NCI-H748 treated with DMSO at 0.1 percent for 48 hours (cell line): Measurements from ENCODE around the gene TCEA2.

Source experiments
- DNase-seq: peaks from one replicate; lab custom pipeline; 2025; lab: John Stamatoyannopoulos, UW

The TCEA2 gene

DNA sequence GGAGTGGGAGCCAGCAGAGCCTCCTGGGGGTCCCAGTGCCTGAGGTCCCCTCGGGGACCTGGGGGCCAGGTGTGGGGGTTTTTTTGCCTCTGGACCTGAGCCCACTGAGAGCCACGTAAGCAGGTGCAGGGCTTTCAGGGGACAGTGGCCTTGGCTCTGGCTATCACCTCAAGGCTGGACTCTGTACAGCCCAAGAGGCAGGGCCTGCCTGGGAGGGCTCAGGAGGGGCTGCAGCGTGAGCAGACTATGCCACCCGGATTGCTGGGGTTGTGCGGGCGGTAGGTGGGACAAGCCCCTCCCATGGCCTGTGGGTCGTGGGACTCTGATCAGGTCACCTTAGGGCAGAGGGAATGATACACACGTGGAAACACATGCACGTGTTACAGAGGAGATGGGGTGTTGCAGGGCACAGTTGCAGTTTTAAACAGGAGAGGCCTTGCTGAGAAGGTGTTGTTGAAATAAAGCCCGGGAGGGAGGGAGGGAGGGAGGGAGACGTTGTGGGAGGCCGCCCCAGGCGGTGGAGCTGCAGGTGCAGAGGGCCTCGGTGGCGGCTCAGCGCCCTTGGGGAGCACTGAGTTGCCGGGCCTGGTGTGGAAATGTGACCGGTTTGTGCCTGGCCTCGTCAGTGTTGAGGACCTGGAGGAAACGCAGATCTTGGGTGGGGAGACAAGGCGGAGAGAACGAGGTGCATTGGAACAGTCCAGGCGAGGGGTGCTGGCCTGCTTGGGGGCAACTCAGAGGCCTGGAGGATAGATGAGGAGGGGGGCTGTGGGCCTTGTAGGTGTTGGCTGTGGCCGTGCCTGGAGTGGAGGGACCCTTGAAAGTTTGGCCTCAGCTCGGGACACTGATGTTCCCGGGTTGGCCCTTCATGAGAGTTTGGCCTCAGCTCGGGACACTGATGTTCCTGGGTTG, 2.3 kb downstream of the TCEA2 start:
- DNase-seq = no peak

DNA sequence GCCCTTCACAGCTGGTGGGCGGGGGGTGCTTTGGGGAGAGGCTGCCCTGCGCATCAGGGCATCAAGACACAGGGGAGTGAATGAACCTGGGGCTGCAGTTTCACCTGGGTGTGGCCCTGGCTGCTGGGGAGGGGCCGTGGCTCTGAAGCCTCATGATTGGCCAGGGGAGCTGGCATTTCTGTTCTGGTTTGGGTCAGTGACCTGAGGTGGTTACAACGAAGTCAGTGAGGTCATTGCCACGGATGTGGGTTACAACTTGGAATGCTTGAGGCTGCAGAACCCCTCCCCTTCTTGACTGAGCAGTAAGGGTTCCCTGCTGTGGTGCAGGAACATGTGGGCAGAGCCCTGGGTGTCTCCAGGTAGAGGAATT, 3.0 kb downstream of the TCEA2 start:
- no peak for DNase-seq

DNA sequence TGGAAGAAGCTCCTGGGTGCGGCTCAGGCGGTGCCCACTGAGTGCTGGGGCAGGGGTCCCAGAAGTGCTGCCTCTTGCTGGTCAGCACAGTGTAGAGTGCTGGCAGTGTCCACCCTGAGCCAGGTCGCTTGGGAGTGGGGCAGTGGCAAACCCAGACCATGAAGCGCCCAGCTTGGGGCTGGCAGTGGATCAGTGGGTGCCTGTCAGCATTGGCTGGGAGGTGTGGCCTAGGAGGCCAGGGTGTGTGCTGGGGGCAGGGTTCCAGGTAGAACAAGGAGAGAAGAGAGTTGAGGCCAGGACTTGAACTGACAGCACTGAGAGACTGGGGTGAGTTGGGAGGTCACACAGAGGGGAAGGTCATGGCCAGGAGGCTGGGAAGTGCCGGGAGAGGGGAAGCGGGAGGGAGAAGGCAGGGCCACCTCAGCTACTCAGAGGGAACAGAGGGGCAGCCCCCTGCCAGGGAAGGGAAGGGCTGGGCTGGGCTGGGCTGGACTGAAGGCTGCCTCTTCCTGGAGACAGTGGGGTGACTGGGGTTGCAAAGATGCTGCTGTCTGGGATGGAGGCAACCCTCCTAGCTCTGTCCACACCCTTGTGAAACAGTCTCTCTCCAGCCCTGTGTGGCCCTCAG, 4.1 kb downstream of the TCEA2 start:
- no peak for DNase-seq

- DNase-seq = no peak
Observed at GRCh38 chr20:64067733-64068307, 4.8 kb downstream of the TCEA2 start.

DNA sequence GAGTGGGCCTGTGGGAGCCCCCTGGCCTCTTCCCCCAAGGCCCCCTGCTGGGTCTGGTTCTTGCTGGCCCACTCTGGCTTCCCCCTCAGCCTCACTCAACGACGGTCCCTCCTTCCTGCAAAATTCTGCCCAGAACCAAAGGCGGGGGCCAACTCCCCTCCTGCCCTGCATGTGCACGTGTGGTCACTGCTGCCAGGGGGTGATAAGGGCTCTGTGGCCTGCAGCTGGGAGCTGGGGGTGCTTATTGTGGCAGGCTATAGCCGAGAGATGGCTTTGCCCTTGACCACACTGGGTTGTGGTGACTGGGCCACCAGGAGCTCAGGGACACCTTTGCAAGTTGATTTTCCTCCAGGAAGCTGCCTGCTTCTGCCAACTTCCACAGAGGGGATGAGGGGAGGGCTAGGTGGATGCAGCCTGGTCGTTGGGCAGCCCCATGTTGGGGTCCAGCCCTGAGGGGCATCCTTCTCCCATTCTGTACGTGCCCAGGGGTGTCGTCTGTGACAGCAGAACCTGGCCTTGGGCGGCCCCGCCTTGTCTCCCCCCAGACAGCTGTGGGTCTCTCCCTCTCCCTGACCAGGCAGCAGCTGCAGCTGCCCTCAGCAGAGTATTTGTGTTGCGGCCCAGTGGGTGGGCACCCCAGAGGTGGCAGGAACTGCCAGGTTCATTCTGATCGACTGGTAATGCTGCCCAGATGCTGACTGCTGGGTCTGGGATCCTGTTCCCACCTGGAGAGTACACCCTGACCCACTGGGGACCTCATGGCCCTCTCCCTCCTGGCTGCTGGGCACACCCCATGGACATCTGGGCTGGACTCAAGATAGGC, 5.6 kb downstream of the TCEA2 start:
- no peak for DNase-seq

- DNase-seq = no peak
Observed at GRCh38 chr20:64069209-64069613, 6.2 kb downstream of the TCEA2 start.

DNA sequence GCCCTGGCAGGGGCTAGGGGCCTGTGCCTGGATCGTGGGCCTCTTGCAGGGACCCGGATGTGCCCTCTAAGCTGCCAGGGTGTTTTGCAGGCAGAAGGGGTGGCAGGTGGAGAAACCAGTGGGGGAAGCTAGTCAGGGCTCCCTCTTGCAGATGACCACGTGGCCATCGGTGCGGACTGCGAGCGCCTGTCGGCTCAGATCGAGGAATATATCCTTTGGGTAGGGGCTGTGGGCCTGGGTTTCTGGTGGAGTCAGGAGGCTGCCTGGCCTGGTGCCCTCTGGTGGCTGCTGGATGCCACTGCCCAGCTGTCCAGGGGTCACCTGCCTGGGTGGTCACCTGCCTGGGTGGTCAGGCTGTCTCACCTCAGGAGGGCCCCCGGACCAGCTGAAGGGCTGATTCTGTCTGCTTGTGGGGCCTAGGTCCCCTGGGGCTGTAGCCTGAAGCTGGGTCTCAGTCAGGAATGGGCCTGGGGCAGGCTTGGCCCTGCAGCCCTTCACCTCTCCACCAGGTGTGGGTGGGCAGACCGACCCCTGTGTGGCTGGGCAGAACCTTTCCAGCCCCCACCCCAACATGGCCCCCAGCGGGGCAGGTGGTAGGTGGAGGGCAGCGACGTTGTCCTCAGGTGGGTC, 6.7 kb downstream of the TCEA2 start:
- DNase-seq = no peak

GRCh38 chr20:64070244-64070993, 7.4 kb downstream of the TCEA2 start:
- DNase-seq = no peak

GRCh38 chr20:64071341-64072332, 8.6 kb downstream of the TCEA2 start:
- no peak for DNase-seq

DNA sequence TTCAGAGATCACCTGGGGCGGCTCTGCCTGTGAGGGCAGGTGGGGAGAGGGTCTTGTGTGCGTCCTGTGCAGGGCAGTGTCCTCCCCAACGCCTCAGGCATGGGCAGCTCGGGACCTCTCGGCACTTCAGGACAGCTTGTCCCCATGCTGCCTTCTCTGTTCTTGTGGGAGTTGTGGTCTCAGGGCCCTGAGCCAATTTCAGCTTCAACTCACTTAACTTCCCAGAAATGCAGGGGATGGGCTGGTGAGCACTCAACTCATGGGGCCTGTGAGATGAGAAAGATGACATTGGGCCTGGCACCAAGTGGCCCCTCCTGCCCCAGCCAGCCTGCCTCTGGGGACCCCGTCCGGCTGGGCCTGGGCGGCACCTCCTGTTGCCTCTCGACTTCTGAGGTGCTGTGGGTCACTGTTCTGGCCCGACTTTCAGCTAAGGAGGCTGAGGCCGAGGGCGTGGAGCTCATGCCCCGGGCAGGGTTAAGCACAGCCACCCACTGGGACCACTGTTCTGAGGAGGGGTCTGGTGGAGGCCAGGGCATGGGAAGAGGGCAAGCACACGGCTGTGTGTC, 9.6 kb downstream of the TCEA2 start:
- no peak for DNase-seq

- no peak for DNase-seq
Observed at GRCh38 chr20:64073476-64074183, 10.6 kb downstream of the TCEA2 start.

DNA sequence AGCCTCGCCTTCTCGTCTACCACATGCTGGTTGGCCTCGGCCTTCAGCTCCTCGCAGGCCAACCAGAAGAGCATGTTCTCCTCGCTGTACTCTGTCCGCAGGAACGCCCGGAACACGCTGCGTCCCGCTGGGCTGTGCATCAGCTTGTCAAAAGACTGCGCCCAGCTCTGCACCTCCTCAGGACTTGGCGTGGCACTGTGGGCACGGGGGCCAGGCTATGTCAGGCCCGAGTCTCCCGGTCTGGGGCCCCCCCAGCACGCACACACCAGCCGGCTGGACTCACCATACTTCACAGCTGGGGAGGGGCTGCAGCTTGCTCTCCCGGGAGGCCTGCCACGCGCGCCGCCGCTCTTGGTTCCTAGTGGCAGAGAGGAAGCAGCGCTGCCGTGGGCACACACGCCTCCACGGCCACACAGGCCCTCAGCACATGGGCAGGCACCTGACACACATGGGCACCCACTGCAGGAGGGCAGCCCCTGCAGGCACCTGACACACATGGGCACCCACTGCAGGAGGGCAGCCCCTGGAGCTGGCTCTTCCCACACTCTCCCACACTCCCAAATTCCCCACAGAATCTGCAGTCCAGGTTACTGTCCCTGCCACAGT, 11.3 kb downstream of the TCEA2 start:
- no peak for DNase-seq

GRCh38 chr20:64074963-64075362, 12.0 kb downstream of the TCEA2 start:
- no peak for DNase-seq

DNA sequence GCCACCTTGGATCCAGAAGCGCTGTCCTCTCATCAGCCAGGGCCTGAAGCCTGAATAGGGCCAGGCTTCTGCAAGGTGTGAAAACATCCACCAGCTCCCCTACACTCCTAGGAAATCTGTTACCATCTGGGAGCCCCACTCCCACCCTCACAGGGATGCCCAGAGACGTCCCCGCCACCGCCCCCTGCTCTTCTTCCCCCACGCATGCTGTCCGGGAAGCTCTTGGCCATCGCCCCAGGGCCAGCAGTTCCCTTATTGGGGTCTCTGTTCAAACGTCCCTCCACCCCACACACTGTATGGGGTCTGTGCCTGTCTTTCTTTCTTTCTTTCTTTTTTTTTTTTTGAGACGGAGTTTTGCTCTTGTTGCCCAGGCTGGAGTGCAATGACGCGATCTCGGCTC, 12.6 kb downstream of the TCEA2 start:
- DNase-seq = no peak

DNA sequence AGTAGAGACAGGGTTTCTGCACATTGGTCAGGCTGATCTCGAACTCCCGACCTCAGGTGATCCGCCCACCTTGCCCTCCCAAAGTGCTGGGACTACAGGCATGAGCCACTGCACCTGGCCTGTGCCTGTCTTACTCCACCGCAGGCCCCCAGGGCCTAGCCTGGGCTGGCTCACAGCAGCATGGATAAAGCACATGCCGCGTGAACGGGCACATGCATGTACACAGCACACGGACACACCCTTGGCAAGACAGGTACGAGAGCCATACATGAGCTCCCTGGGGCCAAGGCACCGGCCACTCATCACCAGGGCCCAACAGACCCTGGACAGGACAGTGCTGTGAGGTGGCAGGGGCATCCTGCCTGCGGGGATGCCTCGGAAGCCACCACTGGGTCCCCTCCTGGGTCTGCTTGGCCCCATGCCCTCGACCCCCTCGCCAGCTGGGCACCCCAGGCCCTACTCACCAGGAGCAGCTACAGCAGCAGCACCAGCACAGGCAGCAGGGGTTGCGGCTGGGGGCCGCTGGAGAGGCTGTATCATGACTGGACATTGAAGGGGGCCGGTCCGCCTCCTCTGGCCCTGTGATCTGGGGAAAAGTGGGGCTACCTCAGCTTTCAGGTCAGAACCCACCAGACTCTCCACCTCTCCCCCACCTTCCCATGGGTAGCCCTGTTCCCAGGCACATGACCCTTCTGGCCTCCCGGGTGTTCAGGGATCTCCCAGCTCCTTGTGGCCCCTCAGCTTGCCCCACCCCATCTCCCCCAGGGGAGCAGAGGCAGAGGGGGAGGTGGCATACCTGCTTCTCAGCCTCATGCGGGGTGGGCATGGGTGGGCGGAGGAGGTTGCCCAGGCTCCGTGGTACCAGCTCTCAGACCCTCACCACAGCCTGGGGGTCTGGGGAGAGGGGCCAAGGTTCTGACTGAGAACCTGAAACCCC, 13.3 kb downstream of the TCEA2 start:
- no peak for DNase-seq

DNA sequence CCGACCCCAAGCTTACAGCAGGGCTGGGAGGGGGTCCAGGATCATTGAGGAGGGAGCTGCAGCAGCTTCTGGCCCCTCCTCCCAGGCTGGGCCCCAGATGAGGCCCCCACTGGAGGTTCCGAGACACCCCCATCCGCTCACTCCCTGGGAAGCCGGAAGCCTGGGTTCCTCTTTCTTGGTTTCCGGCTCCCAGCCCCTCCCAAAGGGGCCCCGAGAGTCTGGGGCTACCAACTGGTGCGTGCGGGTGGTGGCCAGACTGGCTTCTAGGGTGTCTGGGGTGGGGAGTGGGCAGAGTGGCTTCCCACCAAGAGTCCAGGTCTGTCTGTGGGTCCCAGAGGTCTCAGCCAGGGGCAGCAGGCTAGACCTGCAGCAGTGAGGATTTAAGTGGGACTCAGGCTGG, 14.1 kb downstream of the TCEA2 start:
- no peak for DNase-seq

DNA sequence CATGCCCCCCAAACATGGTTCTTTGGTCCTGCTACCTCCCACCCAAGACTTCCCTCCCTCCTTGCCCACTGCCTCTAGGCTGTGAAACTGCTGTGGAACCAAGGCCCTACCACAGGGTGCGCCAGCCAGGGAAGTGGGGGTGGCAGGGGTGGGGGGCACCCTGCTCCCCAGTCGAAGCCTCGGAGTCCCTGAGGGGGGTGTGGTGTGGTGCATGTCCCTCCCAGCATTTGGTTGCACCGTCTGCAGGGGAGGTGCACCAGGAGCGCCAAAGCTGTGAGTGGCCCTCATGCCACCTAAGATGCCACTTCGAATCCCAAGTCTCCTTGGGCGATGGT, 14.5 kb downstream of the TCEA2 start:
- no peak for DNase-seq
